Neural cell (in vitro differentiated cells): ENCODE data around the gene TNPO2.

Experiments
- EP300 ChIP-seq: fragments of 450-650 bp; conservative IDR thresholded peaks from 2 replicates; pipeline ENCODE4 v1.6.1; 2014; ENCODE audit warnings: antibody characterized with exemption, mild to moderate bottlenecking, moderate library complexity; ENCODE audit not compliant: poor library complexity, severe bottlenecking
- EZH2 ChIP-seq: fragments of 200-600, 300-800 bp; shearing (Covaris generic), sonication (generic); IDR thresholded peaks from 2 replicates; pipeline ENCODE4 v1.6.1; 2014; ENCODE audit warnings: antibody characterized with exemption, low read length, borderline replicate concordance, mild to moderate bottlenecking; ENCODE audit not compliant: insufficient read depth, poor library complexity, severe bottlenecking
- MXI1 ChIP-seq: fragments of 450-650 bp; conservative IDR thresholded peaks from 2 replicates; pipeline ENCODE4 v1.6.1; 2014; ENCODE audit warnings: antibody characterized with exemption, mild to moderate bottlenecking; ENCODE audit not compliant: poor library complexity, severe bottlenecking
- POLR2AphosphoS5 ChIP-seq: IDR thresholded peaks from 2 replicates; pipeline ENCODE4 v1.6.1; 2012
- RAD21 ChIP-seq: fragments of 450-650 bp; conservative IDR thresholded peaks from 2 replicates; pipeline ENCODE4 v1.6.1; 2014; ENCODE audit warnings: antibody characterized with exemption, mild to moderate bottlenecking, moderate library complexity
- SMC3 ChIP-seq: fragments of 450-650 bp; conservative IDR thresholded peaks from 2 replicates; pipeline ENCODE4 v1.6.1; 2014; ENCODE audit warnings: antibody characterized with exemption, mild to moderate bottlenecking, moderate library complexity; ENCODE audit not compliant: poor library complexity
- TAF1 ChIP-seq: IDR thresholded peaks from 2 replicates; pipeline ENCODE4 v1.6.1; 2012; ENCODE audit warnings: low read depth
- TF ChIP-seq, protein P1 (sequence below): fragments of 450-650 bp; IDR thresholded peaks from 2 replicates; pipeline ENCODE4 v1.5.1; 2014; ENCODE audit warnings: antibody characterized with exemption, mild to moderate bottlenecking, moderate library complexity; ENCODE audit not compliant: poor library complexity, severe bottlenecking
- TF ChIP-seq, protein P2 (sequence below): IDR thresholded peaks from 2 replicates; pipeline ENCODE4 v1.6.1; 2012; ENCODE audit warnings: borderline replicate concordance

DNA sequence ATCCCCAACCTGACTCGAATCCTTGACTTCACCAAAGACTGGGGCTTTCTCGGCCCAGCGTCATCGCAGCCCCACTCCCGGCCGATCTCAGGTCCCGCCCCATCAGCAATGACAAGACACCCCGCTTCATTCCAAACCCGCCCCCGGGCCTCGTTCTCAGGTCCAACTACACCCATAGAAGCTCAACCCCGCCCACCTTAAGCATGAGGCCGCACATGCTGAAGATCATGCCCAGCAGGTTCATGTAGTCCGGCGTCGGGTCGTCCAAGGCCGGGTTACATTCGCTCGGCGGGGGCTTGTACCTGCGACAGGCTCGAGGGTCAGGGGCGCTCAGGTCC lies 54.8 kb downstream of the TNPO2 start:
- TF ChIP-seq EZH2 = no peak
- TF ChIP-seq, protein P1, sequence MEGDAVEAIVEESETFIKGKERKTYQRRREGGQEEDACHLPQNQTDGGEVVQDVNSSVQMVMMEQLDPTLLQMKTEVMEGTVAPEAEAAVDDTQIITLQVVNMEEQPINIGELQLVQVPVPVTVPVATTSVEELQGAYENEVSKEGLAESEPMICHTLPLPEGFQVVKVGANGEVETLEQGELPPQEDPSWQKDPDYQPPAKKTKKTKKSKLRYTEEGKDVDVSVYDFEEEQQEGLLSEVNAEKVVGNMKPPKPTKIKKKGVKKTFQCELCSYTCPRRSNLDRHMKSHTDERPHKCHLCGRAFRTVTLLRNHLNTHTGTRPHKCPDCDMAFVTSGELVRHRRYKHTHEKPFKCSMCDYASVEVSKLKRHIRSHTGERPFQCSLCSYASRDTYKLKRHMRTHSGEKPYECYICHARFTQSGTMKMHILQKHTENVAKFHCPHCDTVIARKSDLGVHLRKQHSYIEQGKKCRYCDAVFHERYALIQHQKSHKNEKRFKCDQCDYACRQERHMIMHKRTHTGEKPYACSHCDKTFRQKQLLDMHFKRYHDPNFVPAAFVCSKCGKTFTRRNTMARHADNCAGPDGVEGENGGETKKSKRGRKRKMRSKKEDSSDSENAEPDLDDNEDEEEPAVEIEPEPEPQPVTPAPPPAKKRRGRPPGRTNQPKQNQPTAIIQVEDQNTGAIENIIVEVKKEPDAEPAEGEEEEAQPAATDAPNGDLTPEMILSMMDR = no peak
- no peak for TF ChIP-seq EP300
- no peak for TF ChIP-seq TAF1
- no peak for TF ChIP-seq SMC3
- no peak for TF ChIP-seq POLR2AphosphoS5
- TF ChIP-seq RAD21 = no peak
- TF ChIP-seq MXI1 = no peak
- TF ChIP-seq, protein P2, sequence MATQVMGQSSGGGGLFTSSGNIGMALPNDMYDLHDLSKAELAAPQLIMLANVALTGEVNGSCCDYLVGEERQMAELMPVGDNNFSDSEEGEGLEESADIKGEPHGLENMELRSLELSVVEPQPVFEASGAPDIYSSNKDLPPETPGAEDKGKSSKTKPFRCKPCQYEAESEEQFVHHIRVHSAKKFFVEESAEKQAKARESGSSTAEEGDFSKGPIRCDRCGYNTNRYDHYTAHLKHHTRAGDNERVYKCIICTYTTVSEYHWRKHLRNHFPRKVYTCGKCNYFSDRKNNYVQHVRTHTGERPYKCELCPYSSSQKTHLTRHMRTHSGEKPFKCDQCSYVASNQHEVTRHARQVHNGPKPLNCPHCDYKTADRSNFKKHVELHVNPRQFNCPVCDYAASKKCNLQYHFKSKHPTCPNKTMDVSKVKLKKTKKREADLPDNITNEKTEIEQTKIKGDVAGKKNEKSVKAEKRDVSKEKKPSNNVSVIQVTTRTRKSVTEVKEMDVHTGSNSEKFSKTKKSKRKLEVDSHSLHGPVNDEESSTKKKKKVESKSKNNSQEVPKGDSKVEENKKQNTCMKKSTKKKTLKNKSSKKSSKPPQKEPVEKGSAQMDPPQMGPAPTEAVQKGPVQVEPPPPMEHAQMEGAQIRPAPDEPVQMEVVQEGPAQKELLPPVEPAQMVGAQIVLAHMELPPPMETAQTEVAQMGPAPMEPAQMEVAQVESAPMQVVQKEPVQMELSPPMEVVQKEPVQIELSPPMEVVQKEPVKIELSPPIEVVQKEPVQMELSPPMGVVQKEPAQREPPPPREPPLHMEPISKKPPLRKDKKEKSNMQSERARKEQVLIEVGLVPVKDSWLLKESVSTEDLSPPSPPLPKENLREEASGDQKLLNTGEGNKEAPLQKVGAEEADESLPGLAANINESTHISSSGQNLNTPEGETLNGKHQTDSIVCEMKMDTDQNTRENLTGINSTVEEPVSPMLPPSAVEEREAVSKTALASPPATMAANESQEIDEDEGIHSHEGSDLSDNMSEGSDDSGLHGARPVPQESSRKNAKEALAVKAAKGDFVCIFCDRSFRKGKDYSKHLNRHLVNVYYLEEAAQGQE = no peak
